ENCODE results near the gene ZBED6. TPM values are rescaled to one million over a fixed set of nuclear protein-coding genes. Genes with fewer than 3 reads are reported as not detected.

The ZBED6 gene
- total and polyA plus RNA-seq, 2 donors (not counting 1 experiment from before 2014, with no cell fraction given) = 2.8 to 40.0 TPM

DNA sequence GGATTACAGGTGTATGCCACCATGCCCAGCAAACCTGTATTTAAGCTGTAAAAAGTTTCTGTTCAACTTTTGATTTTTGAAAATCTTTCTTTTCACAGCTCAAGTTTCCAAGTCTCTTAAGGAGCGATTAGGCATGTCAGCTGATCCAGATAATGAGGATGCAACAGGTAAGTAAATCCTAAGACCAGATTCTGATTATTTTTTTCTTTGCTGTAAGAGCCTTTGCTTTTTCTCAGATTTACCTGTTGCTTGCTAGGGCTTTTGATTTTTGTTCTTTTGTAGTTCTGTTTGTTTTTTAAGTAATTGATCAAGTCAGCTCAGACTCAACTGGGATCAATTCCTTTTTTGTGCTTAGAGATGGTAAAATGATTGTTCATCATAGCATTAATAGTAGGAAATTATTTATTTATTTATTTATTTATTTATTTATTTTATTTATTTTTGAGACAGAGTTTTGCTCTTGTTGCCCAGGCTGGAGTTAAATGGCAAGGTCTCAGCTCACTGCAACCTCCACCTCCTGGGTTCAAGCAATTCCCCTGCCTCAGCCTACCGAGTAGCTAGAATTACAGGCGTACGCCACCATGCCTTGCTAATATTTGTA, 44.9 kb downstream of the ZBED6 start:
- ATAC-seq (ENCODE audit: low read depth) (no peak), DNase-seq (no peak)
- Histone ChIP-seq H3K27me3 (replicated peaks in 1 of 4; ENCODE audit: control extremely low read depth in 1 of 4, control insufficient read depth in 3 of 4, insufficient read depth in 4 of 4, low read length in 3 of 4) (no peaks in the 10 kb centered on the region), H3K4me2 (replicated peaks; ENCODE audit: low read depth, low read length, poor library complexity, severe bottlenecking) (no peak overlapping the region), H3K79me2 (ENCODE audit: control insufficient read depth, insufficient read depth, low read length) (peaks cover 3% of the 10 kb centered on the region), H3K27ac (ENCODE audit: low read length in 2 of 2) (no peak overlapping the region), H3K9me3 (ENCODE audit: control extremely low read depth in 1 of 3, control insufficient read depth in 2 of 3, insufficient read depth in 1 of 3, low read length in 2 of 3) (peaks cover 0 to 6% (median 1%) of the 10 kb centered on the region in 3 donors), H3K4me3 (ENCODE audit: control extremely low read depth in 1 of 5, extremely low read depth in 1 of 5, insufficient read depth in 1 of 5, low read depth in 2 of 5, low read length in 4 of 5) (no peak overlapping the region), H4K20me1 (ENCODE audit: control insufficient read depth, insufficient read depth, low read length, poor library complexity, severe bottlenecking) (no peaks in the 10 kb centered on the region), H3K36me3 (replicated peaks in 1 of 2; ENCODE audit: control extremely low read depth in 1 of 2, control insufficient read depth in 1 of 2, extremely low read depth in 1 of 2, insufficient read depth in 2 of 2, low read length in 1 of 2) (peaks cover 5 to 58% of the 10 kb centered on the region in 2 experiments), H2AFZ (ENCODE audit: insufficient read depth, low read depth, low read length, poor library complexity, severe bottlenecking) (no peak overlapping the region), H3K9ac (ENCODE audit: low read length) (no peak overlapping the region), H3K4me1 (ENCODE audit: control insufficient read depth in 2 of 2, insufficient read depth in 2 of 2, low read length in 2 of 2) (no peaks in the 10 kb centered on the region)
- no peaks in the 10 kb centered on the region for H3K9me3 Mint-ChIP-seq (ENCODE audit: insufficient read depth)
- intact Hi-C loops (cut with micrococcal nuclease) = no loop called here
- H3K4me1 Mint-ChIP-seq = no peaks in the 10 kb centered on the region
- no peaks in the 10 kb centered on the region for H3K27me3 Mint-ChIP-seq
- H3K4me3 Mint-ChIP-seq = no peak overlapping the region
- ChIA-PET POLR2A (no interaction called here), CTCF (interaction anchor here (0.8 kb wide), 1 partner anchor 20 kb away, joined by 3 read pairs; the partner anchor contains the start of gene SNRPE)
- TF ChIP-seq, protein P1, sequence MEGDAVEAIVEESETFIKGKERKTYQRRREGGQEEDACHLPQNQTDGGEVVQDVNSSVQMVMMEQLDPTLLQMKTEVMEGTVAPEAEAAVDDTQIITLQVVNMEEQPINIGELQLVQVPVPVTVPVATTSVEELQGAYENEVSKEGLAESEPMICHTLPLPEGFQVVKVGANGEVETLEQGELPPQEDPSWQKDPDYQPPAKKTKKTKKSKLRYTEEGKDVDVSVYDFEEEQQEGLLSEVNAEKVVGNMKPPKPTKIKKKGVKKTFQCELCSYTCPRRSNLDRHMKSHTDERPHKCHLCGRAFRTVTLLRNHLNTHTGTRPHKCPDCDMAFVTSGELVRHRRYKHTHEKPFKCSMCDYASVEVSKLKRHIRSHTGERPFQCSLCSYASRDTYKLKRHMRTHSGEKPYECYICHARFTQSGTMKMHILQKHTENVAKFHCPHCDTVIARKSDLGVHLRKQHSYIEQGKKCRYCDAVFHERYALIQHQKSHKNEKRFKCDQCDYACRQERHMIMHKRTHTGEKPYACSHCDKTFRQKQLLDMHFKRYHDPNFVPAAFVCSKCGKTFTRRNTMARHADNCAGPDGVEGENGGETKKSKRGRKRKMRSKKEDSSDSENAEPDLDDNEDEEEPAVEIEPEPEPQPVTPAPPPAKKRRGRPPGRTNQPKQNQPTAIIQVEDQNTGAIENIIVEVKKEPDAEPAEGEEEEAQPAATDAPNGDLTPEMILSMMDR (IDR thresholded peaks at IDR 0.05) = no peak
- no peak for TF ChIP-seq EZH2 (IDR thresholded peaks at IDR 0.05; ENCODE audit: borderline replicate concordance, insufficient read depth, low read depth, low read length, poor library complexity, severe bottlenecking)
- WGBS (ENCODE audit: insufficient coverage) = no CpG with 5 or more reads among the region's 4 CpGs
- no peak overlapping the region for H3K27ac Mint-ChIP-seq

GRCh38 chr1:203842559-203842876, 47.1 kb downstream of the ZBED6 start:
- no peaks in the 10 kb centered on the region for H3K9me3 Mint-ChIP-seq (ENCODE audit: insufficient read depth)
- no peak for TF ChIP-seq EZH2 (IDR thresholded peaks at IDR 0.05; ENCODE audit: borderline replicate concordance, insufficient read depth, low read depth, low read length, poor library complexity, severe bottlenecking)
- no peak overlapping the region for H3K4me3 ChIP-seq (ENCODE audit: control extremely low read depth in 1 of 5, extremely low read depth in 1 of 5, insufficient read depth in 1 of 5, low read depth in 2 of 5, low read length in 4 of 5)
- H3K4me1 ChIP-seq (ENCODE audit: control insufficient read depth in 2 of 2, insufficient read depth in 2 of 2, low read length in 2 of 2) = no peaks in the 10 kb centered on the region
- ChIA-PET CTCF (no interaction called here), POLR2A (no interaction called here)
- no peaks in the 10 kb centered on the region for H4K20me1 ChIP-seq (ENCODE audit: control insufficient read depth, insufficient read depth, low read length, poor library complexity, severe bottlenecking)
- H3K27me3 ChIP-seq (replicated peaks in 1 of 4; ENCODE audit: control extremely low read depth in 1 of 4, control insufficient read depth in 3 of 4, insufficient read depth in 4 of 4, low read length in 3 of 4) = no peaks in the 10 kb centered on the region
- H3K4me1 Mint-ChIP-seq = no peaks in the 10 kb centered on the region
- no CpG with 5 or more reads among the region's 2 CpGs for WGBS (ENCODE audit: insufficient coverage)
- peaks cover 3% of the 10 kb centered on the region for H3K79me2 ChIP-seq (ENCODE audit: control insufficient read depth, insufficient read depth, low read length)
- no peak overlapping the region for H3K27ac ChIP-seq (ENCODE audit: low read length in 2 of 2)
- H3K4me3 Mint-ChIP-seq = no peak overlapping the region
- H3K9ac ChIP-seq (ENCODE audit: low read length) = no peak overlapping the region
- H3K36me3 ChIP-seq (replicated peaks in 1 of 2; ENCODE audit: control extremely low read depth in 1 of 2, control insufficient read depth in 1 of 2, extremely low read depth in 1 of 2, insufficient read depth in 2 of 2, low read length in 1 of 2) = peaks cover 11 to 59% of the 10 kb centered on the region in 2 experiments
- intact Hi-C loops (cut with micrococcal nuclease) = no loop called here
- H3K4me2 ChIP-seq (replicated peaks; ENCODE audit: low read depth, low read length, poor library complexity, severe bottlenecking) = no peak overlapping the region
- DNase-seq (no peak), ATAC-seq (ENCODE audit: low read depth) (no peak)
- no peak overlapping the region for H2AFZ ChIP-seq (ENCODE audit: insufficient read depth, low read depth, low read length, poor library complexity, severe bottlenecking)
- H3K27me3 Mint-ChIP-seq = no peaks in the 10 kb centered on the region
- no peak overlapping the region for H3K27ac Mint-ChIP-seq
- H3K9me3 ChIP-seq (ENCODE audit: control extremely low read depth in 1 of 3, control insufficient read depth in 2 of 3, insufficient read depth in 1 of 3, low read length in 2 of 3) = peaks cover 0 to 6% (median 1%) of the 10 kb centered on the region in 3 donors
